HG02610 (cell line): ENCODE results near the gene ZNF774.
A peak's percentile ranks its signal among the peaks of the same experiment; 100 is the strongest.
"Not testable (repeated sequence)": the region's sequence is repeated elsewhere in the genome, so short reads cannot be mapped to it uniquely, and the experiment has no call there.

Source experiments
- ATAC-seq: cut with Tn5 transposase; IDR thresholded peaks from one replicate; pipeline ENCODE4 v1.9.1; 2021; ENCODE audit warnings: mild to moderate bottlenecking, moderate library complexity; ENCODE audit not compliant: unreplicated experiment

ZNF774 gene

GRCh38 chr15:90344662-90345061, 7.4 kb upstream of the ZNF774 start:
- no peak for ATAC-seq

DNA sequence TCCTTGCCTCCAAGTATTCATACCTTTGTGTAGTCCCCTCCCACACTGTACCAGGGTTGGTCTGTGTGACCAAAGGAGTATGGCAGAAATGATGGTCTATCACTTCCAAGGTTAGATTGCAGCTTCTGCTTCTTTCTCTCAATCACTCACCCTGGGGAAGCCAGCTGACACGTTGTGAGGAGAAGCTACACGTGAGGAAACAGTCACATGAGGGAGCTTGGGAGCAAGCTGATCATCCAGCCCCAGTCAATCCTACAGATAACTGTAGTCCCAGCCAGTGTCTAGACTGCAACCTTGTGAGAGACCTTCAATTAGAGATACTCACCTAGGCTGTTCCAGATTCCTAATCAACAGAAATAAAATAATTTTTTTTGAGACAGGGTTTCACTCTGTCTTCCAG, 6.2 kb upstream of the ZNF774 start:
- ATAC-seq: no peak

GRCh38 chr15:90347431-90348065, 4.5 kb upstream of the ZNF774 start:
- not testable (repeated sequence) for ATAC-seq

DNA sequence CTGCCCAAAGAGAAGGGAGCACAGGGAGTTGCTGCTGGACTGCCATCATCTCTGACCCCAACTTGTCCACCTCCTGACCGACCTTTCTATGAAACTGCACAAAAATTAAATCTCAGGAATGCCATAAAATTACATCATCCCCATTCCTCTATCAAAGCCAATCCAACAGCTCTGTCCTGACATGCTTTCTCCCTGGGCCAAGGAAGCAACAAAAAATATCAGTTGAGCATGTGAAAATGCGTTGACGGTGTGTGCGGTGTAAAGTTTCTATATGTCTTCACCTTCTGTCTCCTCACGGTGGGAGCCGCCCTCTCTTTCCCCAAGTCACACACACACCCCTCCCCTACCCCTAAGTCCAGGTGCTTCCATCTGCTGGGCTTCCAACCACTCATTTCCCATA, 3.6 kb upstream of the ZNF774 start:
- no peak for ATAC-seq

DNA sequence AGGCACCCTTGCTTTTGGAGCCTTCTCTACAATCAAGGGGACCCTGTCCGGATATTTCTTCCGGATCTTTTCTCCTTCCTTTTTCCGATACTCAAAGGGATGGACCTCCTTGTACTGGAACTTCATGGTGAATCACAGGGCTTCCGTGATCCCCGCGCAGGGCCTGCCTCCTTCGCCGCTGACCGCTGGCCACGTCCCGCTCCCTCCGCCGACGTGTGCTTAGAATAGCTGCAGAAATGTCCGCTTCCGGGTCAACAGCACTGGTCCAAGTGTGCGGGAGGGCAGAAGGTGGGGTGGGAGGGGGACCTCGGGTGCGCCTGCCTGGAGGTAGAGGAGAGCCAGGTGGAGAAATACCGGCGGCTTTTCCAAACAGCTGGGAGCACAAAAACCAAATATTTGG, 3.0 kb upstream of the ZNF774 start:
- no peak for ATAC-seq

GRCh38 chr15:90349821-90350220, 2.3 kb upstream of the ZNF774 start:
- no peak for ATAC-seq

DNA sequence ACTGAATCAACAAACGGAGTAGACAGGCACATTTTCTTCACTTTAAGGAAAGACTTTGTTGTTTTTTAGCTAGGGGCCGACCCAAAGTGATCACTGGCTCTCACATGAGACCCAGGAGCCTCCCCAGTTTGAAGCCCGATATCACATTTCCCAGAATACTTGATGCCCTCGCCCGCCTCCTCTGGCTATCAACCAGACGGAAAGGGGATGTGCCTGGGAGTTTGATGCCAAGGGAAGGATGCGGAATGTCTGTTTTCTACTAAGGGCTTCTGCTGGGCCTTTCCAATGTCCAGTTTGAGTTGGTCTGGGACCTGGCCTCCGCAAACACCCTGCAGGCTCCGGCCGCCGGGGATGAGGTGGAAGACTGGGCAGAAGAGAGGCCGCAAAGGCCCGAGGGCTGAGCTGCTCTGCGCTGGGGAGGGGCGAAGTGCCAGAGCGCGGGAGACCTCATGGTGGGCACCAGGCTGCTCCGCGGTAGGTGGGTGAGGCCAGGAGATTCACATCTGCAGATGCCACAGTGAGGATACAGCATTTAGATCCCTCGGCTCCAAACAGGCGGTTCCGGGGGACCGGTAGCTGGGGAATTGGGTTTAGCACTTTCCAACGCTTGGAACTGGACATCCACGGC, 491 bp upstream of the ZNF774 start:
- no peak for ATAC-seq

GRCh38 chr15:90354986-90355385, 2.9 kb downstream of the ZNF774 start:
- ATAC-seq: no peak

DNA sequence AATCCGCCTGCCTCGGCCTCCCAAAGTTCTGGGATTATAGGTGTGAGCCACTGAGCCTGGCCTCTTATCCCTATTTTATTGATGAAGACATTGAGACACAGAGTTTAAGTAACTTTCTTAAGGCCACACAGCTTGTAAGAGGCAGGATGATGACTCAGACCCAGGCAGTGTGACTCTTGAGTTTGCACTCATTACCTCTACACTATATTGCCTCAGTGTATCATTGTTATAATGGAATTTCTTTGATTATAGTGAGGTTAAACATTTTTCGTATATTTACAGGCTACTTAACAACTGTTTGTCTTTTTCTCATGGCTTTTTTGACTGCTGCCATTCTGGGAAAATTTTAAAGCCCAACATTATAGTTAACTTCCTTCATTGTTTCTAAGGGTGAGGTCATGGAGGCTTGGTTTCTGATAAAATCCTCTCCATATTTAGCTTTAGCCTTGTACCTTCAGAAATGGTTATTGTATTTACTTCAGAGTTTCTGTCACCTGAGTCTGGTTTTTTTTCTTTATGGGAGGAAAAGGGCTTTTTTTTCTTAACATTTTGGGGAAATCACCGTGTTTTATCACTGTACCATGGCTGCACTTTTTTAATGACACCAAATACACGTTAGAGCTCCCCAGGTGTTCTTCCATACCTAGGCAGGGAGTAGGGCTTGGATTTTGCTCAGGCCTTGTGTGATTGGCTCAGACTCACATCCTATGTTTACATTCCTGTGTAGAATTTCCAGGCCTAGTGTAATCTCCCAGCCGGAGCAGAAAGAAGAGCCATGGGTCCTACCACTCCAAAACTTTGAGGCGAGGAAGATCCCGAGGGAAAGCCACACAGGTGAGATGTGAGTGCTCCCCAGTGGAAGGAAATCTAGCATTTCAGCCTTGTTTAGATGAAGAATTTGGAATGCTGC, 6.3 kb downstream of the ZNF774 start:
- ATAC-seq: no peak

DNA sequence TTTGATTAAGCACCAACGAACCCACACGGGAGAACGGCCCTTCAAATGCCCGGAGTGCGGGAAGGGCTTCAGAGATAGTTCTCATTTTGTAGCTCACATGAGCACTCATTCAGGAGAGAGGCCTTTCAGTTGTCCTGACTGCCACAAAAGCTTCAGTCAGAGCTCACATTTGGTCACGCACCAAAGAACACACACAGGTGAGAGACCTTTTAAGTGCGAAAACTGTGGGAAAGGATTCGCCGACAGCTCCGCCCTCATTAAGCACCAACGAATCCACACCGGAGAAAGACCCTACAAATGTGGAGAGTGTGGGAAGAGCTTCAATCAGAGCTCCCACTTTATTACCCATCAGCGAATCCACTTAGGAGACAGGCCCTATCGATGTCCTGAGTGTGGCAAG, 8.7 kb downstream of the ZNF774 start:
- no peak for ATAC-seq

DNA sequence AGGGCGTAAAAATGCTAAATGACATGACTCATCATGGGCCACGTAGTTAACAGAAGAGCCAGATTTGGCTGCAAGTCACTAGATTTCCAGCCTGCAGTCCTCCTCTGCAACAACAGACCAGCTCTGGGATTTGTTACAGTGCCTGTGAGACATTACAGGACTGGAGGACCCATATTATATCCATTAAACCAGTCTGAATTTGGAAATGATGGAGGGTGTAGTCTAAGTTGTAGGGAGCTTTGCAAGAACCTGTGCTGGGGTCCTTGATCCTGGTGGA, 10.8 kb downstream of the ZNF774 start:
- ATAC-seq: no peak

GRCh38 chr15:90364251-90364650, 12.2 kb downstream of the ZNF774 start:
- ATAC-seq: no peak

GRCh38 chr15:90365414-90366055, 13.5 kb downstream of the ZNF774 start:
- no peak for ATAC-seq

DNA sequence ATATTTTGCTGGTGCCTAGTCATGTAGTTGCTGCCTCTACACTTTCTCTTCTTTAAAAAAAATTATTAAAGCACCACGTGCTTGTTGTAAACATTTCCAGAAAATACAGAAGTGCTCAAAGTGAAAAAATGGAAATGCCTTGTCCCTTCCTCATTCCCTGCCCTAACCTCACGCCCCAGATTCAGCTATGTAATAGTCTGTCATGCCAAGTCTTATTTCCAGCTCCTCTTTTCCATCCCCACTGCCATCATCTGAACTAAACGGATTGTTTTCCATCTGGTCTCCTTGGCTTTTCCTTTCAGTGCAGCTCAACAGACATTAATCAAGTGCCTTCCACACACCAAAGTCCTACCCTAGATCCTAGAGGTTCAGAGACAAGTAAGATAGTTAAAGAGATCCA, 15.5 kb downstream of the ZNF774 start:
- no peak for ATAC-seq

DNA sequence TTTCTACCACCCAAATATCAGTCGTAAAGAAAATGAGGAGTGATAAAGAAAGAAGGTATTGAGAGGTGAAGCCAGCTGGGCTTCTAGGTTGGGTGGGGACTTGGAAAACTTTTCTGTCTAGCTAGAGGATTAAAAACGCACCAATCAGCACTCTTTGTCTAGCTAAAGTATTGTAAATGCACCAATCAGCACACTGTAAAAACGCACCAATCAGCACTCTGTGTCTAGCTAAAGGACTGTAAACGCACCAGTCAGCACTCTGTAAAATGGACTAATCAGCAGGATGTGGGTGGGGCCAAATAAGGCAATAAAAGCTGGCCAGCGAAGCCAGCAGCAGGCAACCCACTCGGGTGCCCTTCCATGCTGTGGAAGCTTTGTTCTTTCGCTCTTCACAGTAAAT, 23.0 kb downstream of the ZNF774 start:
- no peak for ATAC-seq

- no peak for ATAC-seq
Observed at GRCh38 chr15:90376789-90377188, 24.7 kb downstream of the ZNF774 start.

DNA sequence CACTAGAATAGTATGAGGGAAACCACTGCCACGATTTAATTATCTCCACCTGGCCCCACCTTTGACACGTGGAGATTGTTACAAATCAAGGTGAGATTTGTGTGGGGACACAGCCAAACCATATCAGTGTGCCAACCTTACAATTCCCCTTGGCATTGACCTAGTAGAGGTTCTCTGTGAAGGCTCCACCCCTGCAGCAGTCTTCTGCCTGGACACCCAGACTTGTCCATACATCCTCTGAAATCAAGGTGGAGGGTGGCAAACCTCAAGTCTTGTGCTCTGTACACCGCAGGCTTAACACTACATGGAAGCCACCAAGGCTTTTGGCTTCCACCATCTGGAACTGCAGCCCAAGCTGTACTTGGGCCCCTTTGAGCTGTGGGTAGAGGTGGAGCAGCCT, 27.2 kb downstream of the ZNF774 start:
- no peak for ATAC-seq

- ATAC-seq: no peak
Observed at GRCh38 chr15:90381515-90381914, 29.4 kb downstream of the ZNF774 start.

DNA sequence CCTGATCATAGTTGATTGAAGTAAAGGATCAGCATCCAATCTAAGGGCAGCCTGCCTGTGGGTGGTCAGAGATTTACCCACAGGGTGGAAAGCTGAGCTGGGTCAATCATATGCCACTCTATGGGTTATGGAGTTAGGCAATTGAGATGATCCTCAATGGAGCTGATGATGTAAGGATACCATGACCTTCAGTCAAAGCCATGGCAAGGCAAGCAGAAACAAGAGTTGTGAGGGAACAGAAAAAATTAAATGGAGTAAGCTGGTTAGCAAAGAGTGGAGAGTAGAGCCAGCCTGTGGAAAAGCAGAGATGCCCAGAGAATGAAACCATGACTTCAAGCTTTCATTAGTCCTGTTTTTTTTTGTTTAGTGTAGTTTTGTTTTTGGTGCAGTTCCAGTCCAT, 30.2 kb downstream of the ZNF774 start:
- ATAC-seq: no peak

GRCh38 chr15:90386221-90386620, 34.1 kb downstream of the ZNF774 start:
- no peak for ATAC-seq

- peak; percentile 92 for ATAC-seq
Observed at GRCh38 chr15:90387534-90388461, 35.7 kb downstream of the ZNF774 start, which contains the start of gene IQGAP1. Gene IQGAP1, plus strand, starts transcription at chr15:90388242. Its CDS starts 100 bp downstream, at chr15:90388342.
